HUDEP-2 (cell line): ENCODE measurements around the gene CT55.
"Not testable (repeated sequence)": the region's sequence is repeated elsewhere in the genome, so short reads cannot be mapped to it uniquely, and the experiment has no call there.

ENCODE experiments used
- DNase-seq, 76 experiments: peaks; one replicate each; lab custom pipeline; 2025; ENCODE audit not compliant: unreplicated experiment in 76 of 76; lab: John Stamatoyannopoulos, UW

The CT55 gene

GRCh38 chrX:135170877-135171519 lies at the start of gene CT55:
CT55 (minus strand) TSS chrX:135171398; CDS start chrX:135171171, 227 bp downstream.
- no peak for DNase-seq

- DNase-seq, result no peak
These were observed 42.1 kb upstream of the CT55 start for GRCh38 chrX:135213200-135213844.

- peak in 8 of 76 experiments; percentile 0 to 9 (median 2) for DNase-seq
These were observed 35.2 kb upstream of the CT55 start for GRCh38 chrX:135206427-135206826.

- no peak for DNase-seq
These were observed 29.1 kb upstream of the CT55 start for GRCh38 chrX:135200297-135200696.

GRCh38 chrX:135194684-135195083 lies 23.5 kb upstream of the CT55 start:
- DNase-seq, result no peak

- DNase-seq, result no peak
These were observed 22.5 kb upstream of the CT55 start for GRCh38 chrX:135193740-135194139.

- DNase-seq, result no peak
These were observed 20.6 kb upstream of the CT55 start for GRCh38 chrX:135191838-135192237.

GRCh38 chrX:135185795-135186443 lies 14.7 kb upstream of the CT55 start:
- peak in 29 of 76 experiments; percentile 0 to 36 (median 2) for DNase-seq

GRCh38 chrX:135178636-135179035 lies 7.4 kb upstream of the CT55 start:
- DNase-seq, result no peak

GRCh38 chrX:135170468-135170867 lies 730 bp downstream of the CT55 start:
- DNase-seq, result no peak

- not testable (repeated sequence) for DNase-seq
These were observed 1.7 kb downstream of the CT55 start for GRCh38 chrX:135169534-135169933.

- no peak for DNase-seq
These were observed 2.7 kb downstream of the CT55 start for GRCh38 chrX:135168486-135168885.

GRCh38 chrX:135154688-135155087 lies 16.5 kb downstream of the CT55 start:
- DNase-seq, result not testable (repeated sequence)

GRCh38 chrX:135126145-135126544 lies 45.1 kb downstream of the CT55 start:
- not testable (repeated sequence) for DNase-seq

- not testable (repeated sequence) for DNase-seq
These were observed 51.1 kb downstream of the CT55 start, which contains the start of gene ETDB for GRCh38 chrX:135120056-135120576. ETDB (minus strand) TSS chrX:135120526; CDS start chrX:135119261, 1,265 bp downstream.

- not testable (repeated sequence) for DNase-seq
These were observed 55.1 kb downstream of the CT55 start for GRCh38 chrX:135116064-135116463.

- no peak for DNase-seq
These were observed 56.8 kb downstream of the CT55 start for GRCh38 chrX:135114392-135114791.

- DNase-seq, result no peak
These were observed 58.5 kb downstream of the CT55 start for GRCh38 chrX:135112743-135113142.

- DNase-seq, result peak in 20 of 76 experiments; percentile 0 to 38 (median 3)
These were observed 59.0 kb downstream of the CT55 start for GRCh38 chrX:135112096-135112729.

GRCh38 chrX:135109554-135109953 lies 61.6 kb downstream of the CT55 start:
- DNase-seq, result no peak
